GM12872 (cell line): ENCODE measurements around the gene CCDC82.

Experiments
- CTCF ChIP-seq: IDR thresholded peaks from 3 replicates; pipeline ENCODE4 v1.5.1; 2011; ENCODE audit warnings: low read depth, mild to moderate bottlenecking, low read length, moderate library complexity; ENCODE audit not compliant: insufficient read depth

Gene CCDC82

GRCh38 chr11:96303980-96304379, 85.7 kb downstream of the CCDC82 start:
- no peak for TF ChIP-seq CTCF

DNA sequence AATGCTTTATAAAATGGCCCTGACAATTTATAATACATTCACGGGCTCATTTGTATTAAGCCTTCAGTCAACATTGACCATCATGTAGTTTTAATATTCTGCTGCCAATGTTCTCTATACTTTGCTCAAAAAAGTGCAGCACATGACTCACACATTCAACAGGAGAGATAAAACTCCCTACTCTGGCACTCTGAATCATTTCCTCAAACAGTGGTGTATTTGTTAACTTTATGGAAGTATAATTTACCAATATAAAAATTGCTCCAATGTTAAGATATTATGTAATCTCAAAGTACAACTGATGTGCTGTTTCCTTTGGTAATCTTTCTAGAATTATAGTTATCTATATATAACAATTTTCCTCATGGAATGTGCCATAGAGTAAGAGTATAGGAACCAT, 86.6 kb downstream of the CCDC82 start:
- no peak for TF ChIP-seq CTCF
